Measurements from ENCODE around the gene SPEG.

SPEG gene

GRCh38 chr2:219414857-219415256 lies 19.8 kb upstream of the SPEG start:
- TF ChIP-seq EGR1 (IDR thresholded peaks at IDR 0.05): no peak
- TF ChIP-seq, protein P1, sequence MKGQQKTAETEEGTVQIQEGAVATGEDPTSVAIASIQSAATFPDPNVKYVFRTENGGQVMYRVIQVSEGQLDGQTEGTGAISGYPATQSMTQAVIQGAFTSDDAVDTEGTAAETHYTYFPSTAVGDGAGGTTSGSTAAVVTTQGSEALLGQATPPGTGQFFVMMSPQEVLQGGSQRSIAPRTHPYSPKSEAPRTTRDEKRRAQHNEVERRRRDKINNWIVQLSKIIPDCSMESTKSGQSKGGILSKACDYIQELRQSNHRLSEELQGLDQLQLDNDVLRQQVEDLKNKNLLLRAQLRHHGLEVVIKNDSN (IDR thresholded peaks at IDR 0.05): no peak
- no peak for TF ChIP-seq RAD21 (IDR thresholded peaks at IDR 0.05; ENCODE audit: low read depth)
- TF ChIP-seq, protein P2, sequence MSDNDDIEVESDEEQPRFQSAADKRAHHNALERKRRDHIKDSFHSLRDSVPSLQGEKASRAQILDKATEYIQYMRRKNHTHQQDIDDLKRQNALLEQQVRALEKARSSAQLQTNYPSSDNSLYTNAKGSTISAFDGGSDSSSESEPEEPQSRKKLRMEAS (IDR thresholded peaks at IDR 0.05): no peak
- no peak for TF ChIP-seq ZBTB7A (IDR thresholded peaks at IDR 0.05; ENCODE audit: low read depth)
- TF ChIP-seq CEBPB (IDR thresholded peaks at IDR 0.05): no peak
- no peak for TF ChIP-seq REST (IDR thresholded peaks at IDR 0.05; ENCODE audit: low read depth)
- TF ChIP-seq TEAD4 (IDR thresholded peaks at IDR 0.05): no peak
- no peak for TF ChIP-seq YY1 (IDR thresholded peaks at IDR 0.05; ENCODE audit: low read depth)
- TF ChIP-seq TCF12 (IDR thresholded peaks at IDR 0.05; ENCODE audit: low read depth): no peak

DNA sequence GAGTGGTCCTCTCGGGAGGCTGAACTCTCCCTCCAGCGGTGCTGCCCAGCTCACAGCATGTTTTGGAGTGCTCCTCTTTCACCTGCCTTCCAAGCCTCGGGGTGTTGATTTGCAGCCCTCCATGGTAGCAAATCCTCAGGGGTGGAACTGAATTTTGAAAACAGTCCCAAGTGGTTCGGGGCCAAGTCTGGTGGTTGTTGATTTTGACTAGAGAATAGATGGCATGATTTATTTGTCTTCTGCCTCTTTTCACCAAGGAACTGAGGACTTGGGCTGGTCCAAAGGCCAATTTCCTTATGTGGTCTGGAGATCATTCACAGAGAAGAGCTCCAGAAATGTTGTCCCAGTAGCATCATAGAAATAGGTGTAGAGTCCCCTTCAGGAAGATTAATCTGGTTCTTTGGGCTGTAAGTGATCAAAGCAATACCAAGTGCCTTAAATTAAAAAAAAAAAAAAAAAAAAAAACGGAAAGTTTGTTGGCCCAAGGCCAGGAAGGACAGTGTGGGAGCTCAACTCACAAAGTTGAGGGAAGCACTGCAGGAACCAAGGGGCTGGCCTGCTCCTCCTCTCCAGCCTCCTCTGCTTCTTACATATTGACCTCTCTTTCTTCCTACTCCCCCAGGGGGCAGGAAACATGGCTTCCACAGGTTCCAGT lies 18.9 kb upstream of the SPEG start:
- TF ChIP-seq NFIC (IDR thresholded peaks at IDR 0.05) (peak; percentile 28; the same call in 1 of the 2 replicates), CREB1 (IDR thresholded peaks at IDR 0.05; ENCODE audit: low read depth) (no peak)

- TF ChIP-seq YY1 (IDR thresholded peaks at IDR 0.05; ENCODE audit: low read depth) (no peak), CREB1 (IDR thresholded peaks at IDR 0.05; ENCODE audit: low read depth) (no peak), NFIC (IDR thresholded peaks at IDR 0.05) (no peak), RAD21 (IDR thresholded peaks at IDR 0.05; ENCODE audit: low read depth) (no peak), TEAD4 (IDR thresholded peaks at IDR 0.05) (no peak), ZBTB7A (IDR thresholded peaks at IDR 0.05; ENCODE audit: low read depth) (no peak), CEBPB (IDR thresholded peaks at IDR 0.05) (no peak), TCF12 (IDR thresholded peaks at IDR 0.05; ENCODE audit: low read depth) (no peak), TAF1 (IDR thresholded peaks at IDR 0.05; ENCODE audit: low read depth) (no peak)
- TF ChIP-seq, protein P1 (IDR thresholded peaks at IDR 0.05): no peak
- TF ChIP-seq, protein P2 (IDR thresholded peaks at IDR 0.05): no peak
Observed at GRCh38 chr2:219416235-219416602, 18.4 kb upstream of the SPEG start.

DNA sequence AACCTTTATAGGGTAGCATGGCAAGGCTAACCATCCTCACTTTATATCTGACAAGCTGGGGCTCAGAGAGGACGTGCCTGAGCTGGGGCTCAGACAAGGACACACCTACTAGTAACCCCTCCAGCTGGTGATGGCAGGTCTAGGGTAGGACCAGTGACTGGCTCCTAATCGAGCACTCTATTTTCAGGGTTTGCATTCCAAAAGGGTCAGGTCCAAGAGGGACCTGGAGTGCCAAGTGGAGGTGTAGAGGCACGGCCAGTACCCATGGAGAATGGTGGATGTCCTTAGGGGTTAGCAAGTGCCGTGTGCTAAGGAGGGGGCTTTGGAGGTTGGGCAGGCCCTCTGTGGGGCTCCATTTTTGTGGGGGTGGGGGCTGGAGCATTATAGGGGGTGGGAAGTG lies 17.7 kb upstream of the SPEG start:
- no peak for TF ChIP-seq TEAD4 (IDR thresholded peaks at IDR 0.05)
- TF ChIP-seq EP300 (IDR thresholded peaks at IDR 0.05; ENCODE audit: borderline replicate concordance): no peak
- TF ChIP-seq NFIC (IDR thresholded peaks at IDR 0.05): no peak
- TF ChIP-seq, protein P2 (IDR thresholded peaks at IDR 0.05): no peak
- TF ChIP-seq ZBTB7A (IDR thresholded peaks at IDR 0.05; ENCODE audit: low read depth): no peak
- no peak for TF ChIP-seq CREB1 (IDR thresholded peaks at IDR 0.05; ENCODE audit: low read depth)

GRCh38 chr2:219417374-219417773 lies 17.3 kb upstream of the SPEG start:
- TF ChIP-seq, protein P1 (IDR thresholded peaks at IDR 0.05): no peak

- TF ChIP-seq EP300 (IDR thresholded peaks at IDR 0.05; ENCODE audit: borderline replicate concordance) (no peak), ZBTB7A (IDR thresholded peaks at IDR 0.05; ENCODE audit: low read depth) (no peak), TAF1 (IDR thresholded peaks at IDR 0.05; ENCODE audit: low read depth) (no peak), NFIC (IDR thresholded peaks at IDR 0.05) (no peak), TCF12 (IDR thresholded peaks at IDR 0.05; ENCODE audit: low read depth) (no peak), CREB1 (IDR thresholded peaks at IDR 0.05; ENCODE audit: low read depth) (no peak)
- TF ChIP-seq, protein P2 (IDR thresholded peaks at IDR 0.05): no peak
- TF ChIP-seq, protein P1 (IDR thresholded peaks at IDR 0.05): no peak
Observed at GRCh38 chr2:219418155-219419011, 16.3 kb upstream of the SPEG start, which contains the start of gene DES. TSS of gene DES (plus strand) at chr2:219418377. CDS start at chr2:219418463, 86 bp downstream.

DNA sequence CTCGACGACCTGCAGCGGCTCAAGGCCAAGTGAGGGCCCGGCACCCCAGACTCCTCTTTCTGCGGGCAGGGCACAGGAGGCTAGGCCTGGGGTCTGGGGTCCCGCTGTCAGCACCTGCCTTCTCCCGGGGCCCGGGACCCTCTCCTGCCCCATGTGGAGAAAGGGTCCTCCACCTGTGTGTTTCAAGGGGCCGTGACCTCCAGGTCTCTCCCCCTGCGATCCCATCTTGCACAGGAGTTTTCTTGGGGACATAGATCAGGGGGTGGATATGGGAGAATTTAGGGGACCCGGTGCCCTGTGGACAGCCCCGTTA lies 15.7 kb upstream of the SPEG start:
- TF ChIP-seq EP300 (IDR thresholded peaks at IDR 0.05; ENCODE audit: borderline replicate concordance) (no peak), REST (IDR thresholded peaks at IDR 0.05; ENCODE audit: low read depth) (no peak), CREB1 (IDR thresholded peaks at IDR 0.05; ENCODE audit: low read depth) (no peak), YY1 (IDR thresholded peaks at IDR 0.05; ENCODE audit: low read depth) (no peak), CEBPB (IDR thresholded peaks at IDR 0.05) (no peak), RAD21 (IDR thresholded peaks at IDR 0.05; ENCODE audit: low read depth) (no peak), TAF1 (IDR thresholded peaks at IDR 0.05; ENCODE audit: low read depth) (no peak)
- TF ChIP-seq, protein P1 (IDR thresholded peaks at IDR 0.05): no peak
- TF ChIP-seq, protein P2 (IDR thresholded peaks at IDR 0.05): no peak
